IPS-11a (cell line): ENCODE measurements around the gene ZNF367.
"Not testable (repeated sequence)": the region's sequence is repeated elsewhere in the genome, so short reads cannot be mapped to it uniquely, and the experiment has no call there.

ENCODE experiments used
- H3K4me3 ChIP-seq: one replicate; pipeline ENCODE4 v1.5.1; 2013; ENCODE audit warnings: low read depth, low read length, control low read depth

ZNF367 gene

DNA sequence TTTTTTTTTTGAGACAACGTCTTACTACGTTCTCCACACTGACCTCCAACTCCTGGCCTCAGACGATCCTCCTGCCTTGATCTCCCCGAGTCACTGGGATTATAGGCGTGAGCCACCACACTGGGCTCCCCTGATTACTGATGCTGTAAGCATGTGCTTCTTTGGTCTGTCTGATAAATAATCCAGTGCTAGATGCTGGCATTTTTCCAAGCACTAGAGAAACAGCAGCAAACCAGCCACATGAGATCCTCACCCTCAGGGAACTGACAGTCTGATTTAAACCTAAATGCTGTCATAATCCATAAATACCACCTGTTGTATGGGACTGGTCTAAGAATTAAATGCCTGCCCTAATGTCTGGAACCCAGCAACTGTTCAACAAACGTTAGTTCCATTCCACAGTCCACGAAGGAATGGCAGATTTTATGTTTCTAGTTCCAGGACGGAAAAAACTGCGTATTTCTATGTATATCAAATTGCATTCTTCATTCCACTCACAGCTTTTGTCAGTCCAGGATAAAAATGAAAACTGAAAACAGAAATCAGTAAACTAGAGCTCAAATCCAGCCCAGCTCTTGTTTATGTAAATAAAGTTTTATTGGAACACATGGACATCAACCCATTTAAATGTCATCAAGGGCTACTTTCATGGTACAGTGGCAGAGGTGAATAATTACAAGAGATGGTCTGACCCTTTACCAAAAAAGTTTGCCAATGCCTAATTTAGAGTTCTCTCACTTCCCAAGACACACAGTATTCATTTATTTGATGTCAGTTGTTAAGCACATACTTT lies 54.8 kb downstream of the ZNF367 start:
- no peak overlapping the region for H3K4me3 ChIP-seq

- not testable (repeated sequence) for H3K4me3 ChIP-seq
Measured at GRCh38 chr9:96362119-96362518, 56.1 kb downstream of the ZNF367 start.

GRCh38 chr9:96361668-96362067 lies 56.5 kb downstream of the ZNF367 start:
- H3K4me3 ChIP-seq = no peak overlapping the region

DNA sequence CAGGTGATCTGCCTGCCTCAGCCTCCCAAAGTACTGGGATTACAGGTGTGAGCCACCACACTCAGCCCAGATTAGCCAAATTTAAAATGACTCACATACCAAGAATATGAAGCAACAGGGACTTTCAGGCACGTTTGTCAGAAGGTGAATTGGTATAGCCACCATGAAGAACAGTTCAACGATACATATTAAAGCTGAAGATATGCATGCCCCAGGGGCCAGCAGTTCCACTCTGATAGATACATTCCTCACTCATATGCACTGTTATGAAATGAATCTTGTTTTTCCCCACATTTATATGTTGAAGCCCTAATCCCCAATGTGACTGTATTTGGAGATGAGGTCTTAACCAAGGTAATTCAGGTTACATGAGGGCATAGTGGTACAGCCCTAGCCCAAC lies 57.2 kb downstream of the ZNF367 start:
- no peak overlapping the region for H3K4me3 ChIP-seq

DNA sequence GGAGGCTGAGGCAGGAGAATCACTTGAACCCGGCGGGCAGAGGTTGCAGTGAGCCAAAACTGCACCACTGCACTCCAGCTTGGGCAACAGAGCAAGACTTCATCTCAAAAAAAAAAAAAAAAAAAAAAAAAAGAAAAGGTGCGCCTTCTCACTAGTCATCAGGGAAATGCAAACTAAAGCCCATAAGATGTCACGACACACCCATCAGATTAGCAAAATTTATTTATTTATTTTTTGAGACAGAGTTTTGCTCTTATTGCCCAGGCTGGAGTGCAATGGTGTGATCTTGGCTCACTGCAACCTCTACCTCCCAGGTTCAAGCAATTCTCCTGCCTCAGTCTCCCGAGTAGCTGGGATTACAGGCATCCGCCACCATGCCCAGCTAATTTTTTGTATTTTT lies 57.6 kb downstream of the ZNF367 start:
- not testable (repeated sequence) for H3K4me3 ChIP-seq

DNA sequence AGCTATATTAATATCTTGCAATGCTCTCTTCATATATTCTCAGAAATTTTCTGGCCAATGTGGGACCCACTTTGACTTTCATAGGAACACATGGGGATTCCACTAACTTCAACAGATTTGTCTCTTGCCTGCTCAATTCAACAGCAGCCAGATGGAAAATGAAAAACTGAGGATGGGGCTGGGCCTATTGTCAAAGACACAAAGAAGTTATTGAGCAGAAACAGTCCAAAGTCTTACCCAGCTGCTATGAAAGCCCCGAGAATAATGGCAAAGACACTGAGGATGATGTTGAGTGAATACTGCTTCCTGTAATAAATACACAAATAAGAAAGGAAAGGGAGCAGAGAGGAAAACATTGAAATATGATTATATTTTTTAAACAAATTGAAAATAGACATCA lies 67.3 kb downstream of the ZNF367 start:
- H3K4me3 ChIP-seq = no peak overlapping the region

- H3K4me3 ChIP-seq = no peak overlapping the region
Measured at GRCh38 chr9:96348261-96348660, 69.9 kb downstream of the ZNF367 start.

- H3K4me3 ChIP-seq = no peak overlapping the region
Measured at GRCh38 chr9:96345551-96345950, 72.6 kb downstream of the ZNF367 start.

- H3K4me3 ChIP-seq = no peak overlapping the region
Measured at GRCh38 chr9:96344458-96345180, 73.6 kb downstream of the ZNF367 start.

DNA sequence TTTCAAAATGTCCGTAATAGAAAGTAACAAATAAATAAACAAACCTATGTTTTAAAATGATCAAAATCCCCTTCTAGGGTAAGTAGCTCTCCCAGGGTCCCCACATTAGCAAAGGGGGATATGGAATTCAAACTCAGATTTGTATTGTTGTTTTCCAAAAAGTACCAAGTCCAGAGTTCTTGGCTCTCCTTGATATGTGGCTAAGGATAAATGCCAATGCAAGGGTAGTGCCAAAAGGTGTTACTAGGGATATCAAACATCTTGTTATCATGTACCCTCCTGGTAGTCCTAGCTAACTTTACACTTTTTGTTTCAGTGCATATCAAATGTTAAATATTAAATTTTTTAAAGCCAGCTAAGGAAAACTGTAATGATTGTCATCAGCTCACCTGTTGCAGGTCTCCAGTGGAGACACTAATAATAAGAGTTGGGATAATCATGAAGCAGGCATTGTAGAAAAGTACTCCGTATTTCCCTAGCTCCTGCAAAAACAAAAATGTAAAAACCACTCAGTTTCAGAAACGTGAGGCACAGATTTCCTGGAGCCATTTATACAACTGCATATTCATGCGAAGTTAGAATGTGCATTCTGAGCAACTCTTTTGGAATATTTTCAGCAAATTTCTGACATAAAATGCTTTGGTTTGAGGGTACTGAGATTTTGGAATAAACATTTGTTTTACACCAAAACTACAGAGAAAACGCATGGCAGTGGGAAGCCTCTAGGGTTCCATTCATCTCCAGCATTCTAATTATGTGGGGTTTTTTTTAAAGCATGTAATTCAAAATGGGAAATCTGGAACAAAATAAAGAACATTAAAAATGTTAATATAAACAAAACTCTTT lies 74.4 kb downstream of the ZNF367 start:
- H3K4me3 ChIP-seq = no peak overlapping the region

DNA sequence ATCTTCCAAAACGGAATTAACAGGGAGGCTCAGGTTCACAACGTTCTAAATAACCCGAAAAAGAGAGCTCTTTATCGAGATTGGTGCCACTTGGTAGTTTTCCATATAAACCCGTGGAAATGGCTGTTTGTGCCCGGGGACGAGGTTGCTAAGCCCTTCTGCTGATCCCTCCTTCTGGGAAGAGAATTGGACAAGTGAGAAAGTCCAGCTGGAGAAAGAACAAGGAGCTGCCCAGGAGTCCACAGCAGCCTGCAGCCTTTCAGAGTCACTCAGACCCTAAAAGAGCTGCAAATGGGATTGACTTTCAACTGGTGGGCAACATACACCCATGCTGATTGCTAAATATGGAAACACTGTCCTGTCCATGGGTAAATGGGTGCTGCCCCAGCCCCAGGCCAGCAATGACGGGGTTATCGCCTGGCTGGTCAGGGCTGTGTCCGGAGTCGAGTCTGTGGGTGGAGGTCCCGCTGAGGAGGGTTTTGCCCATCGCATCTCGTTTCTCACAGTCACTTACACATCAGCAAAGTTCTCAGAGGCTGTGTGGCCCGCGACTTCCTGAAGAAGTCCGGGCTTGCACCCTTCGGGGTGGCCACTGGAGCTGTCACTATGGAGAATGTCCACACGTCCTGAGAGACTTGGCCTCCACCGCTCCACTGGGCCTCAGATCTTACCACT lies 75.5 kb downstream of the ZNF367 start:
- no peak overlapping the region for H3K4me3 ChIP-seq

DNA sequence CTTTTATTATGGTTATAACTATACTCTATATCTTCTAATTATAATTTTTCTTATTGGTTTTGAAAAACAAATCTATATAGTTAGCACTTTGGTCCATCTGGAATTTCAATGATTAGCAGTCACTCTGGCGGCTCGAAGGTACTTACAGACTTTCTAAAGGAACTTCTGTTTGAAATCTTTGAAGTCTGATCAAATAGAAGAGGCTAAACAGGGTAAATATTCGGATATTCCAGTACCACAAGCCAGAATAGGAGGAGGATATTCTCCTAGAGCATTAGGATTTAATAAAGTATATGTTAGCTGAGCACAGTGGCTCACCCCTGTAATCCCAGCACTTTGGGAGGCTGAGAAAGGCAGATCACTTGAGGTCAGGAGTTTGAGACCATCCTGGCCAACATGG lies 77.5 kb downstream of the ZNF367 start:
- H3K4me3 ChIP-seq = no peak overlapping the region

DNA sequence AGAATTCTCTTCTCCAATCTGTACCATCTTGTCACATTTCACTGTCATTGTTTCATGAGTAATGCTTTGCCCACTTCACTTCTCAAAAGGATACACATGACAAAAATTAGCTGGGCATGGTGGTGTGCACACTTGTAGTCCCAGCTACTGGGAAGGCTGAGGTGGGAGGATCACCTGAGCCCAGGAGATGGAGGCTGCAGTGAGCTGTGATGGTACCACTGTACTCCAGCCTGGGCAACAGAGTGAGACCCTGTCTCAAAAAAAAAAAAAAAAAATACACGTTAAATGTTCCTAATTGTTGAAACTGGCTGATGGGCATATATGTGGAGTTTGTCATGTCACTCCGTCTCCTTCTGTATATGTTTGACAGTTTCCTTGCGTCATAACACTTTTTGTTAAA lies 79.9 kb downstream of the ZNF367 start:
- no peak overlapping the region for H3K4me3 ChIP-seq
